ENCODE measurements around the gene LCN1. TPM values are rescaled to one million over a fixed set of nuclear protein-coding genes. Genes with fewer than 3 reads are reported as not detected.

Gene LCN1
- total RNA-seq, 1 experiment from 2014 or later, result not detected

- Histone ChIP-seq H3K4me2 (no peak overlapping the region), H3K79me2 (ENCODE audit: low read depth) (peaks cover 22% of the 10 kb centered on the region), H2AFZ (no peak overlapping the region), H3K36me3 (ENCODE audit: low read depth) (no peaks in the 10 kb centered on the region), H3K27ac (no peak overlapping the region), H4K20me1 (ENCODE audit: insufficient read depth) (peaks cover 30% of the 10 kb centered on the region), H3K4me1 (replicated peaks; ENCODE audit: insufficient read depth) (peaks cover 9% of the 10 kb centered on the region; the same call in 1 of the 2 replicates), H3K9me2 (ENCODE audit: insufficient read depth) (no peaks in the 10 kb centered on the region), H3F3A (ENCODE audit: insufficient read depth, low read depth) (no peaks in the 10 kb centered on the region), H3K4me3 (no peak overlapping the region), H3K9me3 (ENCODE audit: insufficient read depth, low read depth) (no peaks in the 10 kb centered on the region), H3K27me3 (ENCODE audit: insufficient read depth, low read depth) (no peaks in the 10 kb centered on the region)
- intact Hi-C loops (cut with micrococcal nuclease; ENCODE audit: unreplicated experiment), result no loop called here
- no peak for DNase-seq
- BruUV-seq (replicated peaks), result no TSS peak
- no peak for TF ChIP-seq EZH2 (IDR thresholded peaks at IDR 0.05; ENCODE audit: low read depth)
- TF ChIP-seq CTCF (conservative IDR thresholded peaks at IDR 0.05), result no peak
- ChIA-PET CTCF (interaction anchor here (0.6 kb wide), 1 partner anchor 11 kb away, joined by 9 read pairs; no protein-coding TSS in a partner anchor), POLR2A (ENCODE audit: unreplicated experiment) (interaction anchor here (0.7 kb wide), 1 partner anchor 70 kb away, joined by 3 read pairs; no protein-coding TSS in a partner anchor)
Observed at GRCh38 chr9:135505406-135506187, 15.6 kb upstream of the LCN1 start.

GRCh38 chr9:135506327-135507103 lies 14.7 kb upstream of the LCN1 start:
- H2AFZ ChIP-seq, result no peak overlapping the region
- no peaks in the 10 kb centered on the region for H3K9me3 ChIP-seq (ENCODE audit: insufficient read depth, low read depth)
- H3K4me1 ChIP-seq (replicated peaks; ENCODE audit: insufficient read depth), result peaks cover 8% of the 10 kb centered on the region; the same call in 1 of the 2 replicates
- no peaks in the 10 kb centered on the region for H3F3A ChIP-seq (ENCODE audit: insufficient read depth, low read depth)
- H3K4me3 ChIP-seq, result no peak overlapping the region
- TF ChIP-seq CTCF (conservative IDR thresholded peaks at IDR 0.05) (no peak), EZH2 (IDR thresholded peaks at IDR 0.05; ENCODE audit: low read depth) (no peak)
- peaks cover 30% of the 10 kb centered on the region for H4K20me1 ChIP-seq (ENCODE audit: insufficient read depth)
- intact Hi-C loops (cut with micrococcal nuclease; ENCODE audit: unreplicated experiment), result no loop called here
- no TSS peak for BruUV-seq (replicated peaks)
- H3K4me2 ChIP-seq, result no peak overlapping the region
- no peaks in the 10 kb centered on the region for H3K9me2 ChIP-seq (ENCODE audit: insufficient read depth)
- no peaks in the 10 kb centered on the region for H3K27me3 ChIP-seq (ENCODE audit: insufficient read depth, low read depth)
- no peaks in the 10 kb centered on the region for H3K36me3 ChIP-seq (ENCODE audit: low read depth)
- DNase-seq, result no peak
- peaks cover 13% of the 10 kb centered on the region for H3K79me2 ChIP-seq (ENCODE audit: low read depth)
- no peak overlapping the region for H3K27ac ChIP-seq
- CTCF ChIA-PET, result no interaction called here
- POLR2A ChIA-PET (ENCODE audit: unreplicated experiment), result interaction anchor here (0.7 kb wide), 1 partner anchor 71 kb away, joined by 3 read pairs; no protein-coding TSS in a partner anchor

- intact Hi-C loops (cut with micrococcal nuclease; ENCODE audit: unreplicated experiment), result no loop called here
- no peaks in the 10 kb centered on the region for H3F3A ChIP-seq (ENCODE audit: insufficient read depth, low read depth)
- H3K9me2 ChIP-seq (ENCODE audit: insufficient read depth), result no peaks in the 10 kb centered on the region
- ChIA-PET POLR2A (ENCODE audit: unreplicated experiment) (no interaction called here), CTCF (no interaction called here)
- peaks cover 25% of the 10 kb centered on the region for H4K20me1 ChIP-seq (ENCODE audit: insufficient read depth)
- H3K27ac ChIP-seq, result no peak overlapping the region
- no peaks in the 10 kb centered on the region for H3K9me3 ChIP-seq (ENCODE audit: insufficient read depth, low read depth)
- H3K4me2 ChIP-seq, result no peak overlapping the region
- DNase-seq, result no peak
- H3K36me3 ChIP-seq (ENCODE audit: low read depth), result no peaks in the 10 kb centered on the region
- no peaks in the 10 kb centered on the region for H3K27me3 ChIP-seq (ENCODE audit: insufficient read depth, low read depth)
- H3K4me3 ChIP-seq, result no peak overlapping the region
- TF ChIP-seq CTCF (conservative IDR thresholded peaks at IDR 0.05), result no peak
- TF ChIP-seq EZH2 (IDR thresholded peaks at IDR 0.05; ENCODE audit: low read depth), result no peak
- no TSS peak for BruUV-seq (replicated peaks)
- no peaks in the 10 kb centered on the region for H3K4me1 ChIP-seq (replicated peaks; ENCODE audit: insufficient read depth)
- no peak overlapping the region for H2AFZ ChIP-seq
- H3K79me2 ChIP-seq (ENCODE audit: low read depth), result peaks cover 4% of the 10 kb centered on the region
Observed at GRCh38 chr9:135507104-135508035, 13.9 kb upstream of the LCN1 start.

Measured in PC-9 (cell line).